ENCODE data around the gene PTPRG.

Gene PTPRG

DNA sequence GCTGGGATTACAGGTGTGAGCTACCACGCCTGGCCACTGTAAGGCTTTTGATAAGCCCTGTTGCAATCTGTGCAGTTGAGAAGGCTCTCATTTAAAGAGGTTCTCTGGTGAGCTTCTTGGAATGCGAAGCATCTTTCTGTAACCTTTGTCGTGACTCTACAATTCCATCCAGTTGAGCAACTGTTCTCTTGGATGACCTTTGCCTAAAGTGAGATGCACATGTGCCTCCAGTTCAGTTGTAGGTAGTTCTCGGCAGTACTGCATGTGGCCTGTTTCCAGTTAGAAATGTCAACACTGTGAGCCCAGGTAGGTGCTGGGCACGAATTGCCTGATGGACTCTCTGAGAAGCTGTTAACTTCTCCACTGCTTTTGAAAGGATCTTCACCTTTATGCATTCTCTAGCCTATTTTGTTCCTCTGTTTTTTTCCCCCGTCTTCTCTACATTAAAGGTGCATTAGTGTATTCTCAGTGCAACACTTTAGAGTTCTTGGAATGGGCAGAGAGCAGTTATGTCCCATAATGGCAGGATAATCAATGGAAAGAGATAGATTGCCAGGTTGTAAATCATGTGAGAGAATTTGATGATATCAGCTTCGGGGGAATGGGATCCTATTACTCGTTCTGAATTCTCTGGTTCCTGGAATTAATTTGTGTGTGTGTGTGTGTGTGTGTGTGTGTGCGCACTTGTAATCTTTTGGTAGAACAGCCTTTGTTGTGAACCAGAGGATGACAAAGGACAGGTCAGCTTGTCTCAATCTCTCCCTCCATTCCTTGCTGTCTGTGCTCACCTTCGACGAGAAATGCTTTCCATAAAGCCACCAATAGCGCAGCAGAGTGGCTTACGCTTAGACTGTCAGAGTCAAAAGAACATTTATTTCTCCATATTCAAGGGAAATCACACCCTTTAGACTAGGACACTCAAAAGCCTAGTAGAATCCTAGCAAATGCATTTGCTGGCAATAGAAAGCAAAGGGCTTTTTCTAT lies 51.1 kb downstream of the PTPRG start:
- no peak for ATAC-seq
- Mint-ChIP-seq H3K27me3 (peaks cover 3% of the 10 kb centered on the region), H3K27ac (no peak overlapping the region), H3K9me3 (no peaks in the 10 kb centered on the region), H3K36me3 (ENCODE audit: low read depth) (no peaks in the 10 kb centered on the region), H3K4me1 (no peaks in the 10 kb centered on the region), H3K4me3 (no peak overlapping the region)
- DNase-seq: no peak

DNA sequence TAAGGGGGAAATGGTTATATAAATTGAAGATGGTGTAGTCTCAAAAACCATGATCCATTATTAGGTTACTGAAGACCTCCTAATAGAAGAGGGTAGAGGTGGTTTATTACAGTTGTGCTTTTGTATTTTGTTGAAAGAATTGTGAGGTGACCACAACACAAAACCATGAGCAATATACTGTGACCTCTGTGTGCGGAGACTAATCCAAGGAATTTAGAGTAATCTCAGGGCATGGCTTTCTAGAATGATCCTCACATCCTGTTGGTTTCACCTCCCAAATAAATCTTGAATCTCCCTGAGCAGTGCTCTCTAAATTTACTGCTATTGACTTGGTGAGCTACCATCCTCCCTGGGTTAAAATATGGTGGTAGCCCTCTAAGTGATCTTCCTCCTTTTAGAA lies 52.3 kb downstream of the PTPRG start:
- Mint-ChIP-seq H3K4me1 (no peaks in the 10 kb centered on the region), H3K36me3 (ENCODE audit: low read depth) (no peaks in the 10 kb centered on the region), H3K4me3 (no peak overlapping the region), H3K27ac (no peak overlapping the region), H3K27me3 (peaks cover 3% of the 10 kb centered on the region), H3K9me3 (no peaks in the 10 kb centered on the region)
- ATAC-seq (no peak), DNase-seq (no peak)

DNA sequence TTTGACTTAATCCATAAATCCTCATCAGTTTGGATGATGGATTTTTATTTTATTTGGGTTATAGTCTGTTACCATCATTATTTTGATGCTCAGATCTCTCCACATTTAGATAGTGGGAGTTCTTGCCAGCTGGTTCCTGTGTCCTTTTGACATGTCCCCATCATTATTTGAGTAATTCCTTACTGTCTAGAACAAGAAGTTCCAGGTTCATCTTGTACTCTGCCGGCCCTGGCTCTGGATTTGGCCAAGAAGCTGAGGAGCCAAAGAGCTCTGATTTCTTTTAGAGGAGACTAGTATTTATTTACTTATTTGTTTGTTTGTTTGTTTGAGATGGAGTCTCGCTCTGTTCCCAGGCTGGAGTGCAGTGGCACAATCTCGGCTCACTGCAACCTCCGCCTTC lies 54.3 kb downstream of the PTPRG start:
- Mint-ChIP-seq H3K27ac (no peak overlapping the region), H3K36me3 (ENCODE audit: low read depth) (no peaks in the 10 kb centered on the region), H3K4me1 (no peaks in the 10 kb centered on the region), H3K9me3 (no peaks in the 10 kb centered on the region), H3K4me3 (no peak overlapping the region), H3K27me3 (peaks cover 3% of the 10 kb centered on the region)
- no peak for DNase-seq
- no peak for ATAC-seq

DNA sequence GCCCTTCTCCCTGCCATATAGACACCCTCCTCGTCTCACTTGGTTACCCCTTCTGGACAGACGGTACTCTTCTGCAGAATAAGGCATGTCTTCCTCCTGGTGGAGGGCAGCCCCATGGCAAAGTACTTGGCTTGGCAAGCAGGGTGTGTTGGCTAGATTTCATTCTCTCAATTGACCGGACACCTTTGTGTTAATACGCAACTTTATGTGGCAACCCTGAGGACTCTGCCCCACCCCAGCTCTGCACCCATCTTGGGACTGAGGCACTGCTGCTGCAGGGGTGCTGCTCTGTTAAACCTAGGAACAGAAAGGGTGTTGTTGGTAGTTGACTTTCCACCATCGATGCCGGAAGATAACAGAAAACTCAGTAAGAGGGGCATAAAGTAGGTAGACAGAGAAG lies 55.2 kb downstream of the PTPRG start:
- Mint-ChIP-seq H3K36me3 (ENCODE audit: low read depth) (no peaks in the 10 kb centered on the region), H3K9me3 (no peaks in the 10 kb centered on the region), H3K4me3 (no peak overlapping the region), H3K4me1 (no peaks in the 10 kb centered on the region), H3K27me3 (peaks cover 5% of the 10 kb centered on the region), H3K27ac (no peak overlapping the region)
- DNase-seq (no peak), ATAC-seq (no peak)

DNA sequence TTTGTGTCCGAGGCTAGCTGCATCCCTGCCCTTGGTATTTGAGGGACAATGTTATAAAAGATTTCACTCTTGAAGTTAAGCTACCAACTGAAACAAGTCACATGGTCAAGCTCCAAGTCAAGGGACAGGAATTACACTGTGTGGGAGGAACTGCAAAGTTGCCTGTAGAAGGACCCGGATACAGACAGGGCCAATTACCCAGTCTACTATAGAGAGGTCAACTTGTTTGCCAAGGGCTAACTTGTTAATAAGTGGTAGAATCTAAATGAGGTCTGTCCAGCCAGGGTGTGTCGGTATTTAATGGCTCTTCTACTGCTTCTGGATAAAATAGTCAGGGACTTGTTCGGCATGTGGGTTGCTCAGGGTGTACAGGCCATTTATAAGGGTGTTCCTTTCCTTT lies 55.7 kb downstream of the PTPRG start:
- no peak overlapping the region for H3K4me3 Mint-ChIP-seq
- no peaks in the 10 kb centered on the region for H3K4me1 Mint-ChIP-seq
- no peak for DNase-seq
- ATAC-seq: no peak
- H3K9me3 Mint-ChIP-seq: no peaks in the 10 kb centered on the region
- H3K27me3 Mint-ChIP-seq: peaks cover 5% of the 10 kb centered on the region
- no peaks in the 10 kb centered on the region for H3K36me3 Mint-ChIP-seq (ENCODE audit: low read depth)
- no peak overlapping the region for H3K27ac Mint-ChIP-seq

DNA sequence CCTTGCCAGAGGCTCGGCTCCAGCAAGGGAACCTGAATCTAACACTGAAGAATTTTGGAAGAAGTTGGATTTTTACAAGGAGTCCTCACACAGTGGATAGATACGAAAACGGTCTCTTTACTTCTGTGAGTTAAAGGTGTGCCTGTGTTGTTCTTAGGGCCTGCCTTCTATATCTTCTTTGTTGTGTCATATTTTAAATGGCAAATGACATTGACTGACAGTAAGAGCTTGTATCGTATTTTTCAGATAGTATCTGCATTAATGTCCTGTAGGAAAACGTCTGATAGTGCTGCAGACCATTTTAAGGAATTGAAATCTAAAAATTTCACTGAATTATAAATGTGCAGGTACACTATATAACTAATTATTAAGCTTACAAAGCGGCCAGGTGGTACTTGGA lies 56.3 kb downstream of the PTPRG start:
- H3K27me3 Mint-ChIP-seq: peaks cover 2% of the 10 kb centered on the region
- no peak overlapping the region for H3K4me3 Mint-ChIP-seq
- no peak for DNase-seq
- no peaks in the 10 kb centered on the region for H3K36me3 Mint-ChIP-seq (ENCODE audit: low read depth)
- no peak overlapping the region for H3K27ac Mint-ChIP-seq
- no peak for ATAC-seq
- no peaks in the 10 kb centered on the region for H3K4me1 Mint-ChIP-seq
- no peaks in the 10 kb centered on the region for H3K9me3 Mint-ChIP-seq

DNA sequence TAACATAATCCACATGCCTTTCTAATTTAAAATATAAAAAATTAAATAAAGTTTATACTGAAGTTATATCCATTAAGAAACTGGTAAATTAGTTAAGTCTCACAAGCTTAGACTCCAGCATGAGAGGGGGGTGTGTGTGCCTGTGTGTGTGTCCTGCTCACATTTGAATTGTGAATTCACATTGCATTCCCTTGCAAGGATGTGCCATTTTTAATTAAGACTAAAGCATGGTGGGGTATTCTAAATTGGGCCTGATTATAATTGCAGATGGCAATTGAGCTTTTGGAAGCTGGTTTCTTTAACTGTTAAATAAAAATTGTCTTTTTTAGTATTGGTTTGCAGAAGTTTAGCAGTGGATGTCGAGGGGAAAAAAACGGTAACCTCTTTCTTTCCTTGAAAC lies 56.9 kb downstream of the PTPRG start:
- H3K36me3 Mint-ChIP-seq (ENCODE audit: low read depth): no peaks in the 10 kb centered on the region
- no peaks in the 10 kb centered on the region for H3K9me3 Mint-ChIP-seq
- peaks cover 2% of the 10 kb centered on the region for H3K27me3 Mint-ChIP-seq
- no peak overlapping the region for H3K27ac Mint-ChIP-seq
- DNase-seq: no peak
- ATAC-seq: no peak
- H3K4me1 Mint-ChIP-seq: no peaks in the 10 kb centered on the region
- H3K4me3 Mint-ChIP-seq: no peak overlapping the region

DNA sequence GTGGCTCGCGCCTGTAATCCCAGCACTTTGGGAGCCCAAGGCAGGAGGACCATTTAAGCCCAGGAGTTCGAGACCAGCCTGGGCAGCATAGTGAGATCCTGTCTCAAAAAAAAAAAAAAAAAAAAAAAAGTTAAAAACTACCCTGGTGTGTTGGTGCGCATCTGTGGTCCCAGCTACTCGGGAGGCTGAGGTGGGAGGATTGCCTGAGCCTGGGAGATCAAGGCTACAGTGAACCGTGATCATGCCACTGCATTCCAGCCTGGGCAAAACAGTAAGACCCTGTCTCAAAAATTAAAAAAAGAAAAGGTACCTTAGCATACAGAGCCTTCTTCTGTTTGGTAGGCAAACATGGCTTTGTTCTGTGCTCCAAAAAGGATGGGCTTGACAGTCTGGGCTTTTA lies 57.5 kb downstream of the PTPRG start:
- DNase-seq: no peak
- Mint-ChIP-seq H3K27ac (no peak overlapping the region), H3K4me1 (no peaks in the 10 kb centered on the region), H3K36me3 (ENCODE audit: low read depth) (no peaks in the 10 kb centered on the region), H3K9me3 (no peaks in the 10 kb centered on the region), H3K4me3 (no peak overlapping the region), H3K27me3 (peaks cover 2% of the 10 kb centered on the region)
- ATAC-seq: no peak

DNA sequence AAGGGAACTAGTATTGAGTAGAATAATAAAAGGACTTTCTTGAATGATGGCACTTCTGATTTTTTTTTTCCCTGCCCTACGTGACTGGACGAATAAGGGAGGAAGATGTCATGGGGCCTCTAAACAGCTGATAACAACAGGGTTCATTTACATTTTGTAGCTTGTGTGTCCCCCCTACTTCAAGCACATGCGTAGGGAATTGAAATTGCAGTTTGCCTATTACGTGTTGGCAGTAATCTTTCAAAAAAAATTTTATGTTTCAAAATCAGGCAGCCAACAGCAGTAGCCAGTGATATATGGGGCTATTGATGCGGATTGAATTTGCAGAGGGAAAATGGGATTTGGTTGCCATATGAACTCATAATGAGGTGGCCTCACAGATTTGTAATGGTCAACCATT lies 58.7 kb downstream of the PTPRG start:
- no peaks in the 10 kb centered on the region for H3K36me3 Mint-ChIP-seq (ENCODE audit: low read depth)
- no peak for DNase-seq
- no peak overlapping the region for H3K27ac Mint-ChIP-seq
- ATAC-seq: no peak
- no peak overlapping the region for H3K4me3 Mint-ChIP-seq
- H3K27me3 Mint-ChIP-seq: peaks cover 2% of the 10 kb centered on the region
- peaks cover 4% of the 10 kb centered on the region for H3K9me3 Mint-ChIP-seq
- H3K4me1 Mint-ChIP-seq: no peaks in the 10 kb centered on the region

DNA sequence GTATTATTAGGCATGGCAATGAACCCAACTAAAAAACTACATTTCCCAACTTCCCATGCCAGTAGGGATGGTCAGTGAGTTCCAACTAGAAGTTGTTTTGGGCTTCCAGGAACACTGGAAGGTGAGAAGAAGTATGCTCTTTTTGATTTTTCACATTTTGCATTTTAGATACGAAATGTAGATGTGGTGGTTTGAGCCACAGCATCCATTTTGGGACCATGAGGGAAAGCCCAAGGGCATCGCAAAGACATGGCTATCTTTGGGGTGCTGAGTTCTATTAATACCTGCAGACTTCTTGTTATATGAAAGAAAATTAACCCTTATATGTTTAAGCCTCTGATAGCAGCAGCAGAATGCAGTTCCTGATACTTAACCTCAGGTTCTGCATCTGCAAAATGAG lies 62.9 kb downstream of the PTPRG start:
- Mint-ChIP-seq H3K27me3 (peaks cover 2% of the 10 kb centered on the region), H3K4me1 (no peaks in the 10 kb centered on the region), H3K4me3 (no peak overlapping the region), H3K9me3 (peaks cover 8% of the 10 kb centered on the region), H3K27ac (no peak overlapping the region), H3K36me3 (ENCODE audit: low read depth) (no peaks in the 10 kb centered on the region)
- ATAC-seq (no peak), DNase-seq (no peak)

DNA sequence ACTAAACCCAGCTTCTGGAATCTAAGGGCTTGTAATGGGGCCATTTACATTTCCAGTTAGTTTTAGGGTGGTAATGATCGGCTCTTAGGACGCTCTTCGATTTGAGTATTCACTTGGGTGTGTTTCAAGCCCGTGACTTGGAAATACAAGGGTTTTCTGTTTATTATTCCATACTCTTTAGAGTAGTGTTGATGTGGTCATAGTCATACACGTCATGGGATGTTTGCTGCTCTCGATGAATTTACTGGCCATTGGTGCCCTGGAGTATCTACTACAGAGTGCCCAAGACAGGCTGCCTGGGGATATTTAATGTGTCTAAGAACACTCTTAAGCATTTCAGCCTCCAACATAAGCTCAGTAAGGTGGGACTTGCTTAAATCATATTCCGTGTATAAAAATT lies 64.1 kb downstream of the PTPRG start:
- DNase-seq (no peak), ATAC-seq (no peak)
- H3K36me3 Mint-ChIP-seq (ENCODE audit: low read depth): no peaks in the 10 kb centered on the region
- H3K4me3 Mint-ChIP-seq: no peak overlapping the region
- H3K4me1 Mint-ChIP-seq: no peaks in the 10 kb centered on the region
- H3K9me3 Mint-ChIP-seq: peaks cover 8% of the 10 kb centered on the region
- H3K27me3 Mint-ChIP-seq: peaks cover 4% of the 10 kb centered on the region
- H3K27ac Mint-ChIP-seq: no peak overlapping the region

DNA sequence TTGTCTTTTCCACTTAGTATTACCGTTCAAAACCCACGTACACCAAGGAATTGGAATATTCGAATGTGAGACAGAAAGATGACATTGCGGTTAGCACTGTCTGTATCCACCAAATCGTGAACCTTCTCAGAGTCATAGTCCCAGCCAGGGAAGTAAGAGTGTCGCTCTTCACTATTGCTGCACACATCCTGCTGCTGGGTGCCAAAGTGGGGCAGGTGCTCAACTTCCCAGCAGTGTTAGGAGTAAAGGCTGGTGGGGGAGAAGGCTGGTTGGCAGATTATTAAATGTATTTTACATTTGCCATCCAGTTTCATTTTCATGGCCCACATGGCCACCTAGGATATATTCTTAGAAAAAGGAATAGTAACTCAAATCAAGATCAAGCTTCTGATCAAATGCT lies 65.1 kb downstream of the PTPRG start:
- Mint-ChIP-seq H3K9me3 (peaks cover 8% of the 10 kb centered on the region), H3K4me1 (no peaks in the 10 kb centered on the region), H3K36me3 (ENCODE audit: low read depth) (no peaks in the 10 kb centered on the region), H3K4me3 (no peak overlapping the region), H3K27ac (no peak overlapping the region), H3K27me3 (peaks cover 3% of the 10 kb centered on the region)
- ATAC-seq (no peak), DNase-seq (no peak)

DNA sequence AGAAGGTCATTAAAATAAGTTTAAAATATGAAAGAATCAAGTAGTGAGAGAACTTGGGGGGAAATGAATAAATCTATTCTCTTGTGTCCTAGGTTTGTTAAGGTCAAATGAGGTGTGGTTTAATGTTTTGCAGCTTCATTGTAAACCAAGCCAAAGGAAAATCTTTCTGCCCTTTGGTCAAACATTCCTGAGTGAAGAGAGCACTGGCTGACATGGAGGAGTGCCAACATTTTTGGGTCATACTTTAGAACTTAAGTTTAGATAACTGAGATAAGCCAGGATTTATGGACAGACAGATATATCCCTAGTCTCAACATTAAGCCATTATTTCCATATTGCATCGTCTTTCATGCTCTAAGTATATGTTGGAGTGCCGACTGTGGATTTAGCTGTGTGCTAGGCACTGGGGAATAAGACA lies 66.4 kb downstream of the PTPRG start:
- DNase-seq: no peak
- no peak for ATAC-seq
- H3K27ac Mint-ChIP-seq: no peak overlapping the region
- no peaks in the 10 kb centered on the region for H3K4me1 Mint-ChIP-seq
- H3K4me3 Mint-ChIP-seq: no peak overlapping the region
- peaks cover 3% of the 10 kb centered on the region for H3K27me3 Mint-ChIP-seq
- peaks cover 8% of the 10 kb centered on the region for H3K9me3 Mint-ChIP-seq
- no peaks in the 10 kb centered on the region for H3K36me3 Mint-ChIP-seq (ENCODE audit: low read depth)

DNA sequence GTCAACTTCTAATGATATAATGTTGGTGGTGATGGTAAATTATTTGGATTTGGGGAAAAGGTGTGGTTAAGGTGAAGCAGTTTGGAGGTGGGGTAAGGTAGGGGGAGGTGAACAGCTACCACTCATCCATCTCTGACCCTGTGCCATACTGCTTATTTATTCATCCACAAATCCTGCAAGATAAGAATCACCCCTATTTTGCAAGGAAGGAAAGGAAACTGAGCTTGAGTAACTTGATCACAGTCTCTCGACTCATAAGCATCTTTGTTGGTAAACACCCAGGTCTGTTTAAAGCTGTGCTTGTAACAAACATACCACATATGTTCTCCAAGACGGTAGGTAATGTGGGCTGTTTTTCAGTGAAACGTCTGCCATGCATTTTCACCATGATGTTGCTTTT lies 67.3 kb downstream of the PTPRG start:
- ATAC-seq (no peak), DNase-seq (no peak)
- no peaks in the 10 kb centered on the region for H3K4me1 Mint-ChIP-seq
- peaks cover 3% of the 10 kb centered on the region for H3K27me3 Mint-ChIP-seq
- H3K27ac Mint-ChIP-seq: no peak overlapping the region
- no peaks in the 10 kb centered on the region for H3K36me3 Mint-ChIP-seq (ENCODE audit: low read depth)
- peaks cover 8% of the 10 kb centered on the region for H3K9me3 Mint-ChIP-seq
- no peak overlapping the region for H3K4me3 Mint-ChIP-seq

DNA sequence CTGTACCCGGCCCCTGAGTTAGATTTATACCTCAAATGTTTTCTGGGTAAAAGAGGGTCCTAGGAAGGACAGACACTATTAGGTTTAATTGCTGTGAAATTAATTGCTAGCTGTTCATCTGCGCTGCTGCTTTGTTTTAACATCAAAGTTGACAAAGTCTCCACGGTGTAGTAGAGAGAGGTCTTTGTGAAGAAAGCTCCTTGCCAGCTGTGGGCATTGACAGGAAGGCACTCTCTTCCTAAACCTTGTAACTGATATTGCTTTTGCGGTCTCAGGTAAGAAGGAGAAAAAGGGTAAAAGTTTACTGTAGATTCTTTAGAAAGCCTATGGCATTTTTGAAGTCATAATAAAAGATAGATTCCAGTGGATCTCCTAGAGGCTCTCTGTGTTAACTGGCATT lies 68.1 kb downstream of the PTPRG start:
- H3K27ac Mint-ChIP-seq: no peak overlapping the region

More for the DNA sequence above, 68.1 kb downstream of the PTPRG start:
- no peak for DNase-seq
- Mint-ChIP-seq H3K4me1 (no peaks in the 10 kb centered on the region), H3K9me3 (peaks cover 8% of the 10 kb centered on the region), H3K27me3 (peaks cover 3% of the 10 kb centered on the region), H3K36me3 (ENCODE audit: low read depth) (no peaks in the 10 kb centered on the region), H3K4me3 (no peak overlapping the region)
- ATAC-seq: no peak

Data from activated naive CD8-positive, alpha-beta T cell treated with anti-CD3 and anti-CD28 coated beads, Interleukin-2, amount 50 U/mL, for 24 hours (primary cell).